ENCODE results near the gene KCTD20.

DNA sequence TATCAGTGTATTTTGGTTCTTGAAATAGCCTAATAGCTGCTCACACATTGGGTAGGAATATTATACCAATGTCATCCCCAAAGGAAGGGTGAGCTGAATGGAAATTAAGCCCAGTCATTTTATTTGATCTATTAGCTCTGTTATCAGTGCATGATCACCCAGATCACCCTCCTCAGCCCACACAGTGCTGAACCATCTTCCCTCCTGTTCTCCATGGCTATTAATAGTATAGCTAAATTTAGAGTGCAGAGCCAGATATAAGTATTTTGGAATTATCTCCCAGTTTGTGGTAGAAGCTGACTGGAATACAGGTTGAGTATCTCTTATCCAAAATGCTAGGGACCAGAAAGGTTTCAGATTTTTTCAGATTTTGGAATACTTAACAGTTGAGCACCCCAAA is 45.4 kb downstream of the KCTD20 start:
- TF ChIP-seq, protein P1, sequence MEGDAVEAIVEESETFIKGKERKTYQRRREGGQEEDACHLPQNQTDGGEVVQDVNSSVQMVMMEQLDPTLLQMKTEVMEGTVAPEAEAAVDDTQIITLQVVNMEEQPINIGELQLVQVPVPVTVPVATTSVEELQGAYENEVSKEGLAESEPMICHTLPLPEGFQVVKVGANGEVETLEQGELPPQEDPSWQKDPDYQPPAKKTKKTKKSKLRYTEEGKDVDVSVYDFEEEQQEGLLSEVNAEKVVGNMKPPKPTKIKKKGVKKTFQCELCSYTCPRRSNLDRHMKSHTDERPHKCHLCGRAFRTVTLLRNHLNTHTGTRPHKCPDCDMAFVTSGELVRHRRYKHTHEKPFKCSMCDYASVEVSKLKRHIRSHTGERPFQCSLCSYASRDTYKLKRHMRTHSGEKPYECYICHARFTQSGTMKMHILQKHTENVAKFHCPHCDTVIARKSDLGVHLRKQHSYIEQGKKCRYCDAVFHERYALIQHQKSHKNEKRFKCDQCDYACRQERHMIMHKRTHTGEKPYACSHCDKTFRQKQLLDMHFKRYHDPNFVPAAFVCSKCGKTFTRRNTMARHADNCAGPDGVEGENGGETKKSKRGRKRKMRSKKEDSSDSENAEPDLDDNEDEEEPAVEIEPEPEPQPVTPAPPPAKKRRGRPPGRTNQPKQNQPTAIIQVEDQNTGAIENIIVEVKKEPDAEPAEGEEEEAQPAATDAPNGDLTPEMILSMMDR (IDR thresholded peaks at IDR 0.05), result no peak
- no peak for TF ChIP-seq POLR2A (IDR thresholded peaks at IDR 0.05)
